Bronchial epithelial cell (primary cell): Measurements from ENCODE around the gene ARPIN. TPM values are rescaled to one million over a fixed set of nuclear protein-coding genes. Genes with fewer than 3 reads are reported as not detected.
A peak's percentile ranks its signal among the peaks of the same experiment; 100 is the strongest.

Experiments
- DNase-seq: peaks from one replicate; pipeline ENCODE4 v3.0.0-alpha.2; 2010; ENCODE audit warnings: low read depth
- FAIRE-seq: peaks from 2 replicates; lab custom pipeline; 2011; peaks lifted over from hg19 to GRCh38; lab: Jason Lieb, UNC
- H3K27me3 ChIP-seq: 2 replicates; pipeline ENCODE4 v1.5.1; 2011; ENCODE audit warnings: low read length; ENCODE audit not compliant: control insufficient read depth, insufficient read depth
- H3K36me3 ChIP-seq: 2 replicates; pipeline ENCODE4 v1.5.1; 2011; ENCODE audit warnings: low read length; ENCODE audit not compliant: control insufficient read depth, insufficient read depth
- H3K4me3 ChIP-seq: 2 replicates; pipeline ENCODE4 v1.5.1; 2011; ENCODE audit warnings: mild to moderate bottlenecking, low read depth, low read length, control low read depth
- CTCF ChIP-seq: IDR thresholded peaks from 2 replicates; pipeline ENCODE4 v1.5.1; 2011; ENCODE audit warnings: mild to moderate bottlenecking, moderate library complexity, low read length, control low read depth, inconsistent platforms; ENCODE audit not compliant: insufficient read depth, severe bottlenecking
- total RNA-seq: library from RNA; depleted of rRNA; stranded (reverse); fragments of >200 nt; gene quantifications from 2 replicates; pipeline ENCODE4 v1.2.1, GENCODE V29; 2014

ARPIN gene
- total RNA-seq, 1 donor from 2014 or later: 4.5 TPM

DNA sequence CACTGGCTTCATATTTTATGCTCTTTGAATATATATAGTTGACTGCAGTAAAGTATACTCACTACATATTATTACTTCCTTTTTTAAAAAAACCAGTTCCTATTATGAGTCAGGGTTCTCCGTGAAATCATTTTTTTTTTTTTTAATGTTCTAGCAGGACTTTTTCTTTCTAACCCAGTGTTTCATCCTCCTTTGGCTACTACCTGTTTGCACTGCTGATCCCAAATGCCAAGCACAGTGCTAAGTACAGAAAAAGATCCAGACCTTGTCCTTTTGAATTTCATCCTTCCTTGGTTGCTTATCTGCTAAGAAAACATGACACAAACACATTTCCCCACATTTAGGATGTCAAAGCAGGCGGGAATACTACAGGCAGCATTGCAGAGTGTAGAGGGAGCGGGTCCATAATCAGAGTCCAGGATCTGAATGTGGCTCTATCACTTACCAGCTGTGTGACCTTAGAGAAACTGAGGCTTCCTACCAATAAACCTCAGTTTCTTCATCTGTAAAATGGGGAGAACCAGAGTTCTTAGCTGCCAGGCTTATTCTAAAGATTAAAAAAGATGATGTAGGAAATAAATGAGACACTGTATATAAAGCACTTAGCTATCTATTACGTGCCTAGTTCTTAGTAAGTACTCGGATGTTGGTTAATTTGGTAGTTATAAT is 60.9 kb downstream of the ARPIN start:
- no peaks in the 10 kb centered on the region for H3K36me3 ChIP-seq
- DNase-seq: peak; percentile 47
- TF ChIP-seq CTCF: no peak
- no peak for FAIRE-seq
- H3K27me3 ChIP-seq: no peaks in the 10 kb centered on the region
- H3K4me3 ChIP-seq: no peak overlapping the region

- Histone ChIP-seq H3K4me3 (no peak overlapping the region), H3K27me3 (no peaks in the 10 kb centered on the region), H3K36me3 (no peaks in the 10 kb centered on the region)
- TF ChIP-seq CTCF: no peak
- DNase-seq: no peak
- no peak for FAIRE-seq
These were observed 63.8 kb downstream of the ARPIN start for GRCh38 chr15:89848970-89849292.

DNA sequence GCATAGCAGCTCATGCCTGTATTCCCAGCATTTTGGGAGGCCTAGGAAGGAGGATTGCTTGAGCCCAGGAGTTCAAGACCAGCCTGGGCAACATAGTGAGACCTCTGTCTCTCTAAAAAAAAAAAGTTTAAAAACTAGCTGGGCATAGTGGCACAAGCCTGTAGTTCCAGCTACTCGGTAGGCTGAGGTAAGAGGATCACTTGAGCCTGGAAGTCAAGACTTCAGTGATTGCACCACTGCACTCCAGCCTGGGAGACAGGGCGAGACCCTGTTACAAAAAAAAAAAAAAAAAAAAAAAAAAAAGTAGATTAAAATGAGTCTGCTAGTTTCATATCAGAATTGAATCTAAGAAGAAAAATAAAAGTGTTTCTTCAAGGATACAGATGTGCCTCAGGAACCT is 65.7 kb downstream of the ARPIN start:
- no peak overlapping the region for H3K4me3 ChIP-seq
- no peaks in the 10 kb centered on the region for H3K36me3 ChIP-seq
- no peak for FAIRE-seq
- H3K27me3 ChIP-seq: no peaks in the 10 kb centered on the region
- no peak for TF ChIP-seq CTCF
- DNase-seq: no peak

DNA sequence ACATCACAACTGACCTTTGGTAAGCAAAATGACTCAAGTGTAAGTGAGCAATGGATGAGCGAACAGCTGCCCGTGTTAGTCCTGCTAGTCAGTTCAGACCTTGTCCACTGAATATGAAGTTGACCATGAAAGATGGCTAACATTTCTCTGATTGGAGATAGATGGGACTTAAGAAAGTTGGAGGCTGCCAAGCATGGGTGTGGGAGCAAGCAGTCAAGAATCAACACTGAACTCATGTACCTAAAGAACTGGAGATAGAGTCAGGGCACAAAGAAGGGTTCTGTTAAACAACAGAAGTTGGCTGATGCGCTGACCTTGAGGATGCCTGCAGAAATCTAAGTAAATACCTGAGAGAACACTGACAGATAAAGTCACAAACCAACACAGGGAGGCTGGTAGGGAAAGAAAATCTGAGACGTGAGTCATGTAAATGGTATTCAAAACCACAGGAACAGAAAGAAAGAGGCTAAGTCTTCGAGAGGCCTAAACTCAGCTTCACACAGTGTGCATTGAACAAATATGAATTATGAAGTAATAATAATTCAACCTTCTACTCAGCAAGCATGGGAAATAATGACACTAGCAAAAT is 67.4 kb downstream of the ARPIN start:
- no peaks in the 10 kb centered on the region for H3K36me3 ChIP-seq
- FAIRE-seq: no peak
- no peak for TF ChIP-seq CTCF
- no peaks in the 10 kb centered on the region for H3K27me3 ChIP-seq
- DNase-seq: peak; percentile 90
- H3K4me3 ChIP-seq: no peak overlapping the region

Other genes with a start within 250 kb of the ARPIN start
- under 0.01 and 0.51 TPM in 2 replicates for gene PLIN1, start 233.6 kb downstream of the ARPIN start, total RNA-seq
- gene PEX11A, start 222.2 kb downstream of the ARPIN start, total RNA-seq: 5.8 and 10.0 TPM in 2 replicates
- not detected in 2 replicates for gene WDR93, start 222.1 kb downstream of the ARPIN start, total RNA-seq
- gene MESP1, start 161.7 kb downstream of the ARPIN start, total RNA-seq: 0.26 and 1.4 TPM in 2 replicates
- gene MESP2, start 136.6 kb downstream of the ARPIN start, total RNA-seq: 0.13 and 0.26 TPM in 2 replicates
- gene ANPEP, start 98.1 kb downstream of the ARPIN start, total RNA-seq: 0.13 and 0.53 TPM in 2 replicates
- gene AP3S2, start 19.0 kb downstream of the ARPIN start, total RNA-seq: 50.6 and 51.3 TPM in 2 replicates
- 7.6 and 11.9 TPM in 2 replicates for gene ZNF710, start 88.4 kb upstream of the ARPIN start, total RNA-seq
- 29.5 and 59.0 TPM in 2 replicates for gene IDH2, start 189.5 kb upstream of the ARPIN start, total RNA-seq